Smooth muscle cell of the pulmonary artery (primary cell): ENCODE data around the gene TRIM2. TPM values are rescaled to one million over a fixed set of nuclear protein-coding genes. Genes with fewer than 3 reads are reported as not detected.

Source experiments
- total RNA-seq: library from RNA; depleted of rRNA; stranded (reverse); fragments of >200 nt; gene quantifications from 2 replicates; pipeline ENCODE4 v1.2.3, GENCODE V29; 2014

TRIM2 gene
- total RNA-seq = 34.1 and 49.1 TPM in 2 replicates

DNA sequence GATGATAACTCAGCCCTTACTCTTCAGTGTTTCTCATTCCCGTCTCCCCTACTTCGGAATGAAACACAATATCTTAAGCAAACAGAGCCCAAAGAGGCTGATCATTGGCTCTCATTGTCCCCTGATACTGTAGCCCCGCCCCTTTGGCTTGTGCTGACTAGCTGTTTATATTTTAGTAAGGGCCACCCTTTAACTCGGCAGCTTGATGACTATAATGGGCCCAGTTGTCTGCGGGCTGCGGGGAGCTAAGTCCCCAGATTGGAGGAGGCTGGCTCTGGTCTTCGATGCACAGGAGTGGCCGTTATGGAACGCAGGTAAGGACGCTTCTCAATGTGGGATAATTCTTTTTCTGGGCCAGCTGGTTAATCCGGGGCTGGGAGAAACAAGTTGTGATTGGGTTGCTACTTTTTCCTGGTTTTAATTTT lies at the start of gene TRIM2:
Gene TRIM2, plus strand, starts transcription at position 197 of the 425 bp plus-strand sequence. Its CDS starts 88 bp downstream, at position 285.

DNA sequence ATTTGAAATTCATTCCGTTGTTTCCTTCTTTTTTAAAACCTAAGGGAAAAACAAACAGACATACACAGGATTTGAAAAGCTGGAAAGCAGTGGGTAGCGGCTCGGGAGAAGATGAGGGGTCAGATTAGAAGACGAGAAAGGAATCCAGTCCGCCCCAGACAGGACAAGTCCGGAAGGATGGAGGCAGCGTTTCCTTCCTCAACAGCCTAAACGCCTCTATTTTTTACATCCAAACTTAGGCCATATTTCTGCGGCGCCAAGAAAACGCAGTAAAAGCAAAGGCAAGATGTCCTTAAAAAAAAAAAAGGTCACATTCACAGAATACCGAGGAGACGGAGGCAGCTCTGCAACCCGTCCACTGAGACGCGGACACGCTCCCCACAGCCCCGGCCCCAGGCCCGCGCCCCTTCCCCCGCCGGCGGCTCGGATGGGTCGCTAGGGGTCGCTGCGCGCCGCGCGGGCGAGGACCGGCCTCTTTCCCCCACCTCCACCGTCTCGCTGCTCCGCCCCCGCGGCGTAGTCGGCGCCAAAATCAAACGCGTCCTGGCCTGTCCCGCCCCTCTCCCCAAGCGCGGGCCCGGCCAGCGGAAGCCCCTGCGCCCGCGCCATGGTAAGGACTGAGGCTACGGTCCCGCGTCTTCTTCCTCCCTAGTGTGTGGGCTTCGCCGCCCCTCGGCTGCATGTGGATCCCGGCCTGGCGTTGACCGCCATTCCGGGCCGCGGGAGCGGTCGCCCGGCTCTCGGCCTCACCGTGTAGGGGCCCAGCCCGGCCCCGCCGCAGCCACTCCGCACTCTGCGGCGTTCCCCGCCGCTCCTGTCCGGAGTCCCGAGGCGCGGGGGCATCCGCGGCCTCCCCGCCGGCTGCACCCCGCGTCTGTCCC lies 140.1 kb downstream of the TRIM2 start, which contains the start of gene MND1:
Gene MND1, plus strand, starts transcription at position 558 of the 881 bp plus-strand sequence. Its CDS starts 50 bp downstream, at position 608.

Other genes starting within 250 kb of the TRIM2 start
- 0.79 and 1.7 TPM in 2 replicates for gene MND1, start 140.2 kb downstream of the TRIM2 start, total RNA-seq